ENCODE measurements around the gene HMCN1. TPM values are rescaled to one million over a fixed set of nuclear protein-coding genes. Genes with fewer than 3 reads are reported as not detected.

The HMCN1 gene
- polyA plus RNA-seq, 1 of the 3 experiments (the other 2 are of a cell fraction): 59.5 TPM

- H3K27me3 ChIP-seq (ENCODE audit: insufficient read depth): no peaks in the 10 kb centered on the region
- 12% methylated on average over 1 of the region's 1 CpG for WGBS (ENCODE audit: low lambda C conversion rate)
- ChIA-PET CTCF (interaction anchor here (0.8 kb wide), 1 partner anchor 27 kb away, joined by 3 read pairs; no protein-coding TSS in a partner anchor), POLR2A (no interaction called here)
- peaks cover 6 to 7% of the 10 kb centered on the region in 2 experiments for H3K36me3 ChIP-seq (replicated peaks in 1 of 2; ENCODE audit: control insufficient read depth in 1 of 2, insufficient read depth in 2 of 2, low read length in 1 of 2)
- no peak for DNase-seq
- peaks cover 18% of the 10 kb centered on the region for H3F3A ChIP-seq (replicated peaks; ENCODE audit: insufficient read depth)
- no peak overlapping the region for H2AFZ ChIP-seq (ENCODE audit: low read depth)
- H3K4me3 ChIP-seq (ENCODE audit: low read depth in 2 of 2, low read length in 1 of 2): no peak overlapping the region
- no peaks in the 10 kb centered on the region for H3K9me2 ChIP-seq
- no peaks in the 10 kb centered on the region for H4K20me1 ChIP-seq (ENCODE audit: insufficient read depth)
- no peaks in the 10 kb centered on the region for H3K9me3 ChIP-seq
- peaks cover 0 to 5% of the 10 kb centered on the region in 2 experiments; a peak in 3 of 4 replicates for H3K4me1 ChIP-seq (ENCODE audit: control insufficient read depth in 1 of 2, insufficient read depth in 2 of 2, low read depth in 1 of 2, low read length in 1 of 2)
- H3K9ac ChIP-seq: peak overlapping the region; percentile 1; the same call in 1 of the 2 replicates
- H3K27ac ChIP-seq (ENCODE audit: low read depth in 2 of 2, low read length in 1 of 2): peak overlapping the region; percentile 53 to 78; a peak in 3 of 4 replicates
- no peaks in the 10 kb centered on the region for H3K79me2 ChIP-seq (ENCODE audit: insufficient read depth)
- H3K4me2 ChIP-seq: peak overlapping the region; percentile 4; the same call in 1 of the 2 replicates
- TF ChIP-seq RCOR1 (IDR thresholded peaks at IDR 0.05; ENCODE audit: low read length) (no peak), RXRA (IDR thresholded peaks at IDR 0.05; ENCODE audit: borderline replicate concordance, low read depth) (peak; percentile 56; the same call in 1 of the 2 replicates), MAX (IDR thresholded peaks at IDR 0.05; ENCODE audit: low read depth) (no peak; the same call in 1 of the 2 replicates), TCF12 (IDR thresholded peaks at IDR 0.05) (peak; percentile 75), NFIC (IDR thresholded peaks at IDR 0.05; ENCODE audit: borderline replicate concordance) (peak; percentile 85), FOXJ3 (CRISPR knock-in tag; IDR thresholded peaks at IDR 0.05) (no peak), RAD21 (IDR thresholded peaks at IDR 0.05; ENCODE audit: low read length) (no peak), NRF1 (IDR thresholded peaks at IDR 0.05; ENCODE audit: low read depth, low read length) (no peak), IRF3 (IDR thresholded peaks at IDR 0.05; ENCODE audit: low read depth, low read length) (no peak), EP300 (IDR thresholded peaks at IDR 0.05; ENCODE audit: borderline replicate concordance in 1 of 2, low read depth in 1 of 2, low read length in 1 of 2) (peak in 1 of 2 experiments; percentile 68; a peak in 2 of 4 replicates), GABPA (IDR thresholded peaks at IDR 0.05; ENCODE audit: low read depth) (no peak), FOXM1 (IDR thresholded peaks at IDR 0.05; ENCODE audit: low read depth) (no peak), JUND (IDR thresholded peaks at IDR 0.05) (peak; percentile 46), SMC3 (IDR thresholded peaks at IDR 0.05; ENCODE audit: low read depth, low read length) (no peak), RFX5 (IDR thresholded peaks at IDR 0.05; ENCODE audit: low read length) (no peak), EZH2phosphoT487 (IDR thresholded peaks at IDR 0.05; ENCODE audit: borderline replicate concordance, low read depth) (no peak), SIN3A (IDR thresholded peaks at IDR 0.05; ENCODE audit: borderline replicate concordance, low read depth, low read length) (no peak), ELF1 (IDR thresholded peaks at IDR 0.05) (no peak), USF1 (IDR thresholded peaks at IDR 0.05; ENCODE audit: borderline replicate concordance, low read depth) (no peak), MXI1 (IDR thresholded peaks at IDR 0.05; ENCODE audit: low read depth, low read length) (no peak)
- TF ChIP-seq, protein P1, sequence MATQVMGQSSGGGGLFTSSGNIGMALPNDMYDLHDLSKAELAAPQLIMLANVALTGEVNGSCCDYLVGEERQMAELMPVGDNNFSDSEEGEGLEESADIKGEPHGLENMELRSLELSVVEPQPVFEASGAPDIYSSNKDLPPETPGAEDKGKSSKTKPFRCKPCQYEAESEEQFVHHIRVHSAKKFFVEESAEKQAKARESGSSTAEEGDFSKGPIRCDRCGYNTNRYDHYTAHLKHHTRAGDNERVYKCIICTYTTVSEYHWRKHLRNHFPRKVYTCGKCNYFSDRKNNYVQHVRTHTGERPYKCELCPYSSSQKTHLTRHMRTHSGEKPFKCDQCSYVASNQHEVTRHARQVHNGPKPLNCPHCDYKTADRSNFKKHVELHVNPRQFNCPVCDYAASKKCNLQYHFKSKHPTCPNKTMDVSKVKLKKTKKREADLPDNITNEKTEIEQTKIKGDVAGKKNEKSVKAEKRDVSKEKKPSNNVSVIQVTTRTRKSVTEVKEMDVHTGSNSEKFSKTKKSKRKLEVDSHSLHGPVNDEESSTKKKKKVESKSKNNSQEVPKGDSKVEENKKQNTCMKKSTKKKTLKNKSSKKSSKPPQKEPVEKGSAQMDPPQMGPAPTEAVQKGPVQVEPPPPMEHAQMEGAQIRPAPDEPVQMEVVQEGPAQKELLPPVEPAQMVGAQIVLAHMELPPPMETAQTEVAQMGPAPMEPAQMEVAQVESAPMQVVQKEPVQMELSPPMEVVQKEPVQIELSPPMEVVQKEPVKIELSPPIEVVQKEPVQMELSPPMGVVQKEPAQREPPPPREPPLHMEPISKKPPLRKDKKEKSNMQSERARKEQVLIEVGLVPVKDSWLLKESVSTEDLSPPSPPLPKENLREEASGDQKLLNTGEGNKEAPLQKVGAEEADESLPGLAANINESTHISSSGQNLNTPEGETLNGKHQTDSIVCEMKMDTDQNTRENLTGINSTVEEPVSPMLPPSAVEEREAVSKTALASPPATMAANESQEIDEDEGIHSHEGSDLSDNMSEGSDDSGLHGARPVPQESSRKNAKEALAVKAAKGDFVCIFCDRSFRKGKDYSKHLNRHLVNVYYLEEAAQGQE (IDR thresholded peaks at IDR 0.05; ENCODE audit: low read depth, low read length): no peak
- TF ChIP-seq, protein P2, sequence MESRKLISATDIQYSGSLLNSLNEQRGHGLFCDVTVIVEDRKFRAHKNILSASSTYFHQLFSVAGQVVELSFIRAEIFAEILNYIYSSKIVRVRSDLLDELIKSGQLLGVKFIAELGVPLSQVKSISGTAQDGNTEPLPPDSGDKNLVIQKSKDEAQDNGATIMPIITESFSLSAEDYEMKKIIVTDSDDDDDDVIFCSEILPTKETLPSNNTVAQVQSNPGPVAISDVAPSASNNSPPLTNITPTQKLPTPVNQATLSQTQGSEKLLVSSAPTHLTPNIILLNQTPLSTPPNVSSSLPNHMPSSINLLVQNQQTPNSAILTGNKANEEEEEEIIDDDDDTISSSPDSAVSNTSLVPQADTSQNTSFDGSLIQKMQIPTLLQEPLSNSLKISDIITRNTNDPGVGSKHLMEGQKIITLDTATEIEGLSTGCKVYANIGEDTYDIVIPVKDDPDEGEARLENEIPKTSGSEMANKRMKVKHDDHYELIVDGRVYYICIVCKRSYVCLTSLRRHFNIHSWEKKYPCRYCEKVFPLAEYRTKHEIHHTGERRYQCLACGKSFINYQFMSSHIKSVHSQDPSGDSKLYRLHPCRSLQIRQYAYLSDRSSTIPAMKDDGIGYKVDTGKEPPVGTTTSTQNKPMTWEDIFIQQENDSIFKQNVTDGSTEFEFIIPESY (IDR thresholded peaks at IDR 0.05; ENCODE audit: borderline replicate concordance, low read depth): peak; percentile 26; the same call in 1 of the 2 replicates
- TF ChIP-seq, protein P3, sequence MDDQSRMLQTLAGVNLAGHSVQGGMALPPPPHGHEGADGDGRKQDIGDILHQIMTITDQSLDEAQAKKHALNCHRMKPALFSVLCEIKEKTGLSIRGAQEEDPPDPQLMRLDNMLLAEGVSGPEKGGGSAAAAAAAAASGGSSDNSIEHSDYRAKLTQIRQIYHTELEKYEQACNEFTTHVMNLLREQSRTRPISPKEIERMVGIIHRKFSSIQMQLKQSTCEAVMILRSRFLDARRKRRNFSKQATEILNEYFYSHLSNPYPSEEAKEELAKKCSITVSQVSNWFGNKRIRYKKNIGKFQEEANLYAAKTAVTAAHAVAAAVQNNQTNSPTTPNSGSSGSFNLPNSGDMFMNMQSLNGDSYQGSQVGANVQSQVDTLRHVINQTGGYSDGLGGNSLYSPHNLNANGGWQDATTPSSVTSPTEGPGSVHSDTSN (IDR thresholded peaks at IDR 0.05): peak; percentile 69
- TF ChIP-seq, protein P4, sequence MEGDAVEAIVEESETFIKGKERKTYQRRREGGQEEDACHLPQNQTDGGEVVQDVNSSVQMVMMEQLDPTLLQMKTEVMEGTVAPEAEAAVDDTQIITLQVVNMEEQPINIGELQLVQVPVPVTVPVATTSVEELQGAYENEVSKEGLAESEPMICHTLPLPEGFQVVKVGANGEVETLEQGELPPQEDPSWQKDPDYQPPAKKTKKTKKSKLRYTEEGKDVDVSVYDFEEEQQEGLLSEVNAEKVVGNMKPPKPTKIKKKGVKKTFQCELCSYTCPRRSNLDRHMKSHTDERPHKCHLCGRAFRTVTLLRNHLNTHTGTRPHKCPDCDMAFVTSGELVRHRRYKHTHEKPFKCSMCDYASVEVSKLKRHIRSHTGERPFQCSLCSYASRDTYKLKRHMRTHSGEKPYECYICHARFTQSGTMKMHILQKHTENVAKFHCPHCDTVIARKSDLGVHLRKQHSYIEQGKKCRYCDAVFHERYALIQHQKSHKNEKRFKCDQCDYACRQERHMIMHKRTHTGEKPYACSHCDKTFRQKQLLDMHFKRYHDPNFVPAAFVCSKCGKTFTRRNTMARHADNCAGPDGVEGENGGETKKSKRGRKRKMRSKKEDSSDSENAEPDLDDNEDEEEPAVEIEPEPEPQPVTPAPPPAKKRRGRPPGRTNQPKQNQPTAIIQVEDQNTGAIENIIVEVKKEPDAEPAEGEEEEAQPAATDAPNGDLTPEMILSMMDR (IDR thresholded peaks at IDR 0.05): no peak
Measured at GRCh38 chr1:185973645-185974044, 239.5 kb downstream of the HMCN1 start.
